Rectal smooth muscle tissue (tissue), 1 donor: Measurements from ENCODE around the gene SLC5A10.
"Not testable (repeated sequence)": the region's sequence is repeated elsewhere in the genome, so short reads cannot be mapped to it uniquely, and the experiment has no call there.

Source experiments
- H3K27ac ChIP-seq: one replicate; pipeline ENCODE4 v1.7.0; 2013; ENCODE audit warnings: low read depth, low read length, inconsistent platforms
- H3K27me3 ChIP-seq: one replicate; pipeline ENCODE4 v1.7.0; 2013; ENCODE audit warnings: low read length; ENCODE audit not compliant: control insufficient read depth, insufficient read depth
- H3K36me3 ChIP-seq: one replicate; pipeline ENCODE4 v1.7.0; 2013; ENCODE audit warnings: low read length; ENCODE audit not compliant: control insufficient read depth, insufficient read depth
- H3K4me1 ChIP-seq: one replicate; pipeline ENCODE4 v1.7.0; 2013; ENCODE audit warnings: low read length; ENCODE audit not compliant: control insufficient read depth, insufficient read depth
- H3K4me3 ChIP-seq: one replicate; pipeline ENCODE4 v1.7.0; 2013; ENCODE audit warnings: low read length
- H3K9ac ChIP-seq: one replicate; pipeline ENCODE4 v1.7.0; 2013; ENCODE audit warnings: low read length

The SLC5A10 gene

GRCh38 chr17:18950944-18951905, 740 bp upstream of the SLC5A10 start:
- H3K27ac ChIP-seq = no peak overlapping the region
- no peaks in the 10 kb centered on the region for H3K4me1 ChIP-seq
- H3K9ac ChIP-seq = no peak overlapping the region
- H3K27me3 ChIP-seq = no peaks in the 10 kb centered on the region
- H3K36me3 ChIP-seq = no peaks in the 10 kb centered on the region
- no peak overlapping the region for H3K4me3 ChIP-seq

GRCh38 chr17:18953231-18953728, 1.3 kb downstream of the SLC5A10 start:
- Histone ChIP-seq H3K4me1 (no peaks in the 10 kb centered on the region), H3K27me3 (no peaks in the 10 kb centered on the region), H3K27ac (no peak overlapping the region), H3K9ac (no peak overlapping the region), H3K36me3 (no peaks in the 10 kb centered on the region), H3K4me3 (no peak overlapping the region)

GRCh38 chr17:18954321-18954720, 2.4 kb downstream of the SLC5A10 start:
- no peak overlapping the region for H3K9ac ChIP-seq
- H3K4me3 ChIP-seq = no peak overlapping the region
- H3K27ac ChIP-seq = no peak overlapping the region
- H3K4me1 ChIP-seq = no peaks in the 10 kb centered on the region
- no peaks in the 10 kb centered on the region for H3K27me3 ChIP-seq
- no peaks in the 10 kb centered on the region for H3K36me3 ChIP-seq

- Histone ChIP-seq H3K27me3 (no peaks in the 10 kb centered on the region), H3K4me3 (no peak overlapping the region), H3K4me1 (no peaks in the 10 kb centered on the region), H3K27ac (no peak overlapping the region), H3K9ac (no peak overlapping the region), H3K36me3 (no peaks in the 10 kb centered on the region)
Observed at GRCh38 chr17:18955009-18955408, 3.0 kb downstream of the SLC5A10 start.

- H3K36me3 ChIP-seq, H3K4me3 ChIP-seq, H3K27ac ChIP-seq, H3K27me3 ChIP-seq, H3K9ac ChIP-seq, H3K4me1 ChIP-seq: not testable (repeated sequence)
Observed at GRCh38 chr17:18956021-18956420, 4.1 kb downstream of the SLC5A10 start.

GRCh38 chr17:18956581-18956980, 4.6 kb downstream of the SLC5A10 start:
- peaks cover 3% of the 10 kb centered on the region for H3K4me1 ChIP-seq
- H3K4me3 ChIP-seq = no peak overlapping the region
- no peaks in the 10 kb centered on the region for H3K27me3 ChIP-seq
- no peak overlapping the region for H3K27ac ChIP-seq
- no peaks in the 10 kb centered on the region for H3K36me3 ChIP-seq
- H3K9ac ChIP-seq = no peak overlapping the region

GRCh38 chr17:18957831-18958230, 5.9 kb downstream of the SLC5A10 start:
- no peak overlapping the region for H3K27ac ChIP-seq
- peaks cover 3% of the 10 kb centered on the region for H3K4me1 ChIP-seq
- H3K36me3 ChIP-seq = no peaks in the 10 kb centered on the region
- H3K27me3 ChIP-seq = no peaks in the 10 kb centered on the region
- H3K4me3 ChIP-seq = no peak overlapping the region
- H3K9ac ChIP-seq = no peak overlapping the region

GRCh38 chr17:18958611-18959010, 6.6 kb downstream of the SLC5A10 start:
- Histone ChIP-seq H3K36me3 (no peaks in the 10 kb centered on the region), H3K27me3 (no peaks in the 10 kb centered on the region), H3K4me1 (peaks cover 3% of the 10 kb centered on the region), H3K9ac (no peak overlapping the region), H3K4me3 (no peak overlapping the region), H3K27ac (no peak overlapping the region)

- H3K27ac ChIP-seq = no peak overlapping the region
- H3K4me3 ChIP-seq = no peak overlapping the region
- peaks cover 3% of the 10 kb centered on the region for H3K4me1 ChIP-seq
- no peaks in the 10 kb centered on the region for H3K36me3 ChIP-seq
- no peak overlapping the region for H3K9ac ChIP-seq
- H3K27me3 ChIP-seq = no peaks in the 10 kb centered on the region
Observed at GRCh38 chr17:18959071-18959844, 7.3 kb downstream of the SLC5A10 start.

GRCh38 chr17:18959845-18960240, 7.9 kb downstream of the SLC5A10 start:
- Histone ChIP-seq H3K9ac (no peak overlapping the region), H3K4me3 (no peak overlapping the region), H3K36me3 (no peaks in the 10 kb centered on the region), H3K4me1 (peaks cover 3% of the 10 kb centered on the region), H3K27me3 (no peaks in the 10 kb centered on the region), H3K27ac (no peak overlapping the region)

- H3K27me3 ChIP-seq = no peaks in the 10 kb centered on the region
- H3K36me3 ChIP-seq = no peaks in the 10 kb centered on the region
- H3K9ac ChIP-seq = no peak overlapping the region
- H3K4me3 ChIP-seq = no peak overlapping the region
- peaks cover 3% of the 10 kb centered on the region for H3K4me1 ChIP-seq
- H3K27ac ChIP-seq = no peak overlapping the region
Observed at GRCh38 chr17:18960241-18960665, 8.3 kb downstream of the SLC5A10 start.

GRCh38 chr17:18960803-18961511, 9.0 kb downstream of the SLC5A10 start:
- no peaks in the 10 kb centered on the region for H3K27me3 ChIP-seq
- H3K4me3 ChIP-seq = no peak overlapping the region
- H3K9ac ChIP-seq = no peak overlapping the region
- H3K4me1 ChIP-seq = peaks cover 3% of the 10 kb centered on the region
- H3K27ac ChIP-seq = no peak overlapping the region
- H3K36me3 ChIP-seq = no peaks in the 10 kb centered on the region
